SIG-M5 (cell line): ENCODE results near the gene CCSAP.
A peak's percentile ranks its signal among the peaks of the same experiment; 100 is the strongest.
"Not testable (repeated sequence)": the region's sequence is repeated elsewhere in the genome, so short reads cannot be mapped to it uniquely, and the experiment has no call there.

Experiments used
- DNase-seq: peaks from one replicate; lab custom pipeline; 2025; lab: John Stamatoyannopoulos, UW

CCSAP gene

GRCh38 chr1:229364207-229365065 lies 21.6 kb upstream of the CCSAP start:
- no peak for DNase-seq

DNA sequence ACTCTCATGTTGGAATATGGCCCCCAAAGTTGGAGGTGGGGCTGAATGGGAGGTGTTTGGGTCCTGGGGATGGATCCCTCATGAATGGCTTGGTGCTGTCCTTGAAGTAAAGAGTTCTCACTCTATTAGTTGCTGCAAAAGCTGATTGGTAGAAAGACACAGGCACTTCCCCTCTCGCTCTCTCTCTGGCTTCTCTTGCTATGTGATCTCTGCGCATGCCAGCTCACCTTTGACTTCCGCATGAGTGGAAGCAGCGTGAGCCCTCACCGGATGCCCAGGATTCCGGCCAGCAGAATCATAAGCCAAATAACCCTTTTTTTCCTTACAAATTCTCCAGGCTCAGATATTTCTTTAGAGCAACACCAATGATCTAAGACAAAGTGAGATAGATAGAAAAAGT lies 20.9 kb upstream of the CCSAP start:
- no peak for DNase-seq

DNA sequence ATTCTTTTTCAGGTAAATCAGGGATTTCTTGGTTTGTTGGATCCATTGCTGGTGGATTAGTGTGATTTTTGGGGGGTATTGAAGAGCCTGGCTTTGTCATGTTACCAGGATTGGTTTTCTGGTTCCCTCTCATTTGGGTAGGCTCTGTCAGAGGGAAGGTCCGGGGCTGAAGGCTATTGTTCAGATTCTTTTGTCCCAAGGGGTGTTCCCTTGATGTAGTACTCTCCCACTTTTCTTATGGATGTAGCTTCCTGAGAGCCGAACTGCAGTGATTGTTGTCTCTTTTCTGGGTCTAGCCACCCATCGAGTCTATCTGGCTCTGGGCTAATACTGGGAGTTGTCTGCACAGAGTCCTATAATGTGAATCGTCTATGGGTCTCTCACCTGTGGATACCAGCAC lies 17.6 kb upstream of the CCSAP start:
- no peak for DNase-seq

- no peak for DNase-seq
Measured at GRCh38 chr1:229355661-229356060, 12.8 kb upstream of the CCSAP start.

DNA sequence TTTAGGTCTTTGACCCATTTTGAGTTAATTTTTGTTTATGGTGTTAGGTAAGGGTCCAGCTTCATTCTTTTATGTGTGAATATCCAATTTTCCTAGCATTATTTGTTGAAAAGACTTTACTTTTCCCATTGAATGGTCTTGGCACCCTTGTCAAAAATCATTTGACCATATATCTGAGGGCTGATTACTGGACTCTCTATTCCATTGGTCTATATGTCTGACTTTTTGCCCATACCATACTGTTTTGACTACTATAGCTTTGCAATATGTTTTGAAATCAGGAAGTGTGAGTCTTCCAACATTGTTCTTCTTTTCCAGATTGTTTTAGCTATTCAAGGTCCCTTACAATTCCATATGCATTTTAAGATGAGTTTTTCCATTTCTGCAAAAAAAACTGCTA lies 11.4 kb upstream of the CCSAP start:
- DNase-seq = no peak

- DNase-seq = no peak
Measured at GRCh38 chr1:229352975-229353374, 10.1 kb upstream of the CCSAP start.

DNA sequence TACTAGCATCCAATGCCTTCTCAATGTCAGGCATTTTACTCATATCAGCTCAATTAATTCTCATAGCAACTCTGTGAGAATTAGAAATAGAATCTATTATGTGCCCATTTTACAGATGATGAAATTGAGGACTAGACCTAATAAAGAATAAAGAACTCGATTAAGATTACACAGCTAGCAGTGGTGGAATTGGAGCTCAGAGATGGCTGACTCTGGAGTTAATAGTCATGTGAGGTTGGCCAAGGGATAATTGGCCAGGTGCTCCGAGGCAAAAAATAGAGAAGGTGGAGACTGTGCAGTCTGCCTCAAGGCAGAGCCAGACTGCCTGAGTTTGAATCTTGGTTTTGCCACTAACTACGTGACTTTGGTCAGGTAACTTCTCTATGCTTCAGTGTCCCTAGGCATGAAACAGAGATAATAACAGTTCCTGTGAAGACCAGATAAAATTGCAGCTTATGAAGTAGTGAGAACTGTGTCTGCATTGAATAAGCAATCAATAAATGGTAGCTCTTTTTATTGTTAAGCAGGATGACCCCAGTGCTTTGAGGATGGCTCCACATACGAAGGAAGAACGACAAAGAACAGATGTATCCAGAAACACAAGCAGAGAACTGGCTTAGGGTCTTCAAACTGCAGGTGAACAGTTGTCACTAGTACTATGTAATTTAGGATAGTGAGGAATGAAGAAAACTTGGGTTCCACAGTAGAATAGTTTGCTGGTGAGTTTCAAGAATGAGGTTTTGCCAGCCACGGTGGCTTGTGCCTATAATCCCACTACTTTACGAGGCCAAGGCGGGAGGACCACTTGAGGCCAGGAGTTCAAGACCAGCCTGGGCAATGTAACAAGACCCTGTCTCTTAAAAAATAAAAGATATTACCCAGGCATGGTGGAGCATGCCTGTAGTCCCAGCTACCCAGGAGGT lies 6.9 kb upstream of the CCSAP start:
- no peak for DNase-seq

DNA sequence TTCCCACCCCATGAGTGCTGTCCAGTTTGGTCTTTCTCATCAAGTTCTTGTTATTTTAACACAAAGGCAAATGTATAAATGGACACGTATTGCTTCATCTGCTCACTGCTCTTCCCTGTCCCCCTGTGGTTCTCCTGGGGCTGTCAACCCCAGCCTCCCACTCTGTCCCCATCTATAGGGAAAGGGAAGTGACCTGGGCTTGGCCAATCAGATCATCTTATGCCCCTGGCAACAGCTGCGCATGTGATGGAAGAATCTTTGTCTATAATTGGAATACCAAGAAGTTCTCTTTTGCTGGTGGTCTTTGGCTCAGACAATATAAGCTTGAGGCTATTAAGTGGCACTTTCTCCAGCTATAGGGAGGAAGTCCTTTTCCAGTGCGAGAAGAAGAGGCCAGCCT lies 4.7 kb upstream of the CCSAP start:
- no peak for DNase-seq

- no peak for DNase-seq
Measured at GRCh38 chr1:229344937-229345684, 2.3 kb upstream of the CCSAP start.

- no peak for DNase-seq
Measured at GRCh38 chr1:229344139-229344538, 1.3 kb upstream of the CCSAP start.

DNA sequence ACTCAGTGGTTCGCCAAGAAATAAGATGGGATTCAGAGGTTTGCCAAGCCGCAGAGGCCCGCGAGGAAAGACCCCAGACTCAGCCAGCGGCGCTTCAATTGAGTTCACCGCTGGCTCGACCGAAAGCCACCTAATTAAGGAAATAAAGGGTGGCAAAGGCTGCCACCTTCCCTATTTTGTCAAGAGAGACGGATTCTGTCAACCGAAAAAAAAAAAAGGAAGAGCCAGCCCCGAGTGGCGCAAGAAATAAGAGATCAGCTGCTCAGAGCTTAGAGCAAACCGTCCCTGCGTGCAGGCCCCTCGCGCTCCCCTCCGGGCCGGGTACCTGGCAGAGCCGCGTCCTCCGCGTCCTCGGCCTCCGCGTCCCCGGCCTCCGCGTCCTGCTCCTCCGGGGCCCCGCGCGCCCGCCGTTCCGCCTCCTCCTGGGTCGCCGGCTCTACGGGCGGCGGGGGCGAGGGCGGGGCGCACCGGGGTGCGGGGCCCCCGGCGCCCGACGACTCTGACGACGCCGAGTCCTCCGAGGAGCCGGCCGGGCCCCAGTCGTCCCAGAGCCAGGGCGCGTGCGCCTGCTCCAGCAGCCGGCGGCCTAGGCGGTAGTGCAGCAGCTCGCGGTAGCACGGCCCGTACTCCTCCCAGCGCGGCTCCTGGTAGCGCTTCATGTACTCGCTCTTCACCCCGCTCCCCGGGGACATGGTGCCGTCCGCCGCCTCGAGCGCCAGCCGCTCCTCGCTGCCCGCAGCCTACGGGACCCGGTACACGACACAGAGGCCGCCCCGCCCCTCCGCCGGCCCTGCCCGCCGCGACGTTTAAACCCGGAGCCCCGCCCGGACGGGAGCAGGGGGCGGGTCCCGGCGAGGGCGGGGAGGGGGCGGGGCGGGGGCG lies 832 bp downstream of the CCSAP start:
- DNase-seq = peak; percentile 91

DNA sequence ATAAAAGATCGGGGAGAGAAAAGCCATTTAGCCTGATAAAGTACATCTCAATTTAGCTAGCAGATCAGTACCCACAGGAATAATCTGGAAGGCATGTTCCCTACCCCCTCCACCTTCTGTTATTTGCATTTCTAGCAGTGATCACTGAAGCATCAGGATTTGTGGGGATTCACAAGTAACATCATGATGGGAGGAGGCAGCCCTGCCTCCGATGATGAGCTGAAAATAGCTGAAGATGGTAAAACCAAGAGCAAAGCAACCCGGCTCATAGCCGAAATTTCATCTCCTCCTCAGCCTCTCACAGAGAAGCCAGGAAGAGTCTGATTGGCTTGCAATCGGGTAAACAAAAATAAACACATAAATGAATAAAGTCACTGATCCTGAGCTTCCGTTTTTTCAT lies 2.4 kb downstream of the CCSAP start:
- no peak for DNase-seq

DNA sequence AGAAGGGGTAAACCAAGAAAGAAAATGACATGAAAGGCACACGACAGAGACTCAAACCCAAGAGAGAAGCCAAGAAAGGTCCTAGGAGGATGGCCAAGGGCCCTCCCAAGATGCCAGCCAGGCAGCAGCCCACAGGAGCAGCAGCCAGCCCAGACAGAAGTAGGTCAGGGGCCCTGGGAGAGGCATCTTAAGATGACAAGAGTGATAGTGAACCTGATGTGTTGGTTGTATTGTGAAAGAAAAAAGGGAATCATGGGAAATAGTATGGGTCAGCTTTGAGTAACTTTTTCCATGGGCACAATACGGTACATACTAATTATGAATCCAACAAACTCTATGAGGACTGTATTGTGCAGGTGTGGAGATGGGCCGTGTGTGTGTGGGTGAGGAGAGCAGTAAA lies 3.3 kb downstream of the CCSAP start:
- DNase-seq = no peak

GRCh38 chr1:229339086-229339485 lies 3.8 kb downstream of the CCSAP start:
- DNase-seq = no peak

- no peak for DNase-seq
Measured at GRCh38 chr1:229336345-229336744, 6.5 kb downstream of the CCSAP start.

GRCh38 chr1:229334716-229335115 lies 8.1 kb downstream of the CCSAP start:
- no peak for DNase-seq

DNA sequence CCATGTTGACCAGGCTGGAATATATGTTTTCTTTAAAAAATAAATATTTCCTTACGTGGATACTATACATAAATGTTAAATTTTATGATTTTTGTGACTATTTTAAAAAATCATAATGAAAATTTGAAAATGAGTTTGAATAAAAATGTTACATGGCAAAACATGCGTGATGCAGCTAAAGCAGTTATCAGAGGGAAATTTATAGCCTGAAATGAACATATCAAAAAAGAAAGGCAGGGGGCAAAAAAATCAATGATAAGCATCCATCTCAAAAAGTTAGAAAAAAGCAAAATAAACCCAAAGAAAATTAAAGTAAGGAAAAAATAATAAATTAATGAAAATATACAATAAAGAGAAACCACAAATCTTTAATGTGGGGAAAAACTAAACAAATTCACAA lies 8.6 kb downstream of the CCSAP start:
- no peak for DNase-seq

GRCh38 chr1:229328598-229329362 lies 14.1 kb downstream of the CCSAP start:
- no peak for DNase-seq

GRCh38 chr1:229327765-229328164 lies 15.1 kb downstream of the CCSAP start:
- DNase-seq = not testable (repeated sequence)

GRCh38 chr1:229326601-229327000 lies 16.2 kb downstream of the CCSAP start:
- no peak for DNase-seq
